Islet of Langerhans (tissue), 1 donor: Measurements from ENCODE around the gene GNB1.

Experiments
- FAIRE-seq: peaks from one replicate; lab custom pipeline; 2011; peaks lifted over from hg19 to GRCh38; lab: Jason Lieb, UNC

Gene GNB1

GRCh38 chr1:1781526-1781903 lies 109.4 kb downstream of the GNB1 start:
- no peak for FAIRE-seq

GRCh38 chr1:1780598-1781525 lies 110.0 kb downstream of the GNB1 start:
- no peak for FAIRE-seq

- no peak for FAIRE-seq
These were observed 110.9 kb downstream of the GNB1 start for GRCh38 chr1:1779691-1780597.

- FAIRE-seq = no peak
These were observed 111.6 kb downstream of the GNB1 start for GRCh38 chr1:1779320-1779675.

GRCh38 chr1:1778663-1779319 lies 112.1 kb downstream of the GNB1 start:
- no peak for FAIRE-seq

GRCh38 chr1:1777950-1778662 lies 112.8 kb downstream of the GNB1 start, which contains the start of gene NADK:
Gene NADK (minus strand): TSS chr1:1778470. CDS start chr1:1765406, 13,064 bp downstream.
- FAIRE-seq = no peak

- no peak for FAIRE-seq
These were observed 113.3 kb downstream of the GNB1 start for GRCh38 chr1:1777583-1777899.

GRCh38 chr1:1776672-1777582 lies 114.0 kb downstream of the GNB1 start:
- FAIRE-seq = no peak

- no peak for FAIRE-seq
These were observed 115.3 kb downstream of the GNB1 start for GRCh38 chr1:1775327-1776226.

GRCh38 chr1:1773874-1774273 lies 117.0 kb downstream of the GNB1 start:
- no peak for FAIRE-seq

GRCh38 chr1:1771096-1771495 lies 119.8 kb downstream of the GNB1 start:
- no peak for FAIRE-seq

- FAIRE-seq = no peak
These were observed 120.8 kb downstream of the GNB1 start for GRCh38 chr1:1770102-1770501.

- no peak for FAIRE-seq
These were observed 122.5 kb downstream of the GNB1 start for GRCh38 chr1:1768249-1768992.

- FAIRE-seq = no peak
These were observed 125.9 kb downstream of the GNB1 start for GRCh38 chr1:1764876-1765470.

- no peak for FAIRE-seq
These were observed 126.9 kb downstream of the GNB1 start for GRCh38 chr1:1763657-1764621.

- FAIRE-seq = no peak
These were observed 129.1 kb downstream of the GNB1 start for GRCh38 chr1:1761504-1762376.

- no peak for FAIRE-seq
These were observed 130.2 kb downstream of the GNB1 start for GRCh38 chr1:1760715-1761114.
